ENCODE data around the gene PLEKHG7.
A peak's percentile ranks its signal among the peaks of the same experiment; 100 is the strongest.
"Not testable (repeated sequence)": the region's sequence is repeated elsewhere in the genome, so short reads cannot be mapped to it uniquely, and the experiment has no call there.

The PLEKHG7 gene

DNA sequence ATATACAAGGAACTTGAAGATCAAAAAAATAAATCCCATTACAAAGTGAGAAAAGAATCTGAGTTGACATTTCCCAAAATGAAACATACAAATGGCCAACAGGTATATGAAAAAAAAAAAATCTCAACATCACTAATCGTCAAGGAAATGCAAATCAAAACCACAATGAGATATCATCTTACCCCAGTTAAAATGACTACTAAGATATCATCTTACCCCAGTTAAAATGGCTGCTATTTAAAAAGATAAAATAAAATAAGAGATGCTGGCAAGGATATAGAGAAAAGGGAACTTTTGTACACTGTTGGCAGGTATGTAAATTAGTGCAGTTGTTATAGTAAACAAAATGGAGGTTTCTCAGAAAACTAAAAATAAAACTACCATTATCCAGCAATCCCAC lies 44.4 kb downstream of the PLEKHG7 start:
- no peak for DNase-seq (ENCODE audit: low read depth)

- not testable (repeated sequence) for DNase-seq (ENCODE audit: low read depth)
Observed at GRCh38 chr12:92749691-92750090, 46.9 kb downstream of the PLEKHG7 start.

- DNase-seq (ENCODE audit: low read depth) = peak; percentile 13
Observed at GRCh38 chr12:92753976-92754885, 51.4 kb downstream of the PLEKHG7 start.

DNA sequence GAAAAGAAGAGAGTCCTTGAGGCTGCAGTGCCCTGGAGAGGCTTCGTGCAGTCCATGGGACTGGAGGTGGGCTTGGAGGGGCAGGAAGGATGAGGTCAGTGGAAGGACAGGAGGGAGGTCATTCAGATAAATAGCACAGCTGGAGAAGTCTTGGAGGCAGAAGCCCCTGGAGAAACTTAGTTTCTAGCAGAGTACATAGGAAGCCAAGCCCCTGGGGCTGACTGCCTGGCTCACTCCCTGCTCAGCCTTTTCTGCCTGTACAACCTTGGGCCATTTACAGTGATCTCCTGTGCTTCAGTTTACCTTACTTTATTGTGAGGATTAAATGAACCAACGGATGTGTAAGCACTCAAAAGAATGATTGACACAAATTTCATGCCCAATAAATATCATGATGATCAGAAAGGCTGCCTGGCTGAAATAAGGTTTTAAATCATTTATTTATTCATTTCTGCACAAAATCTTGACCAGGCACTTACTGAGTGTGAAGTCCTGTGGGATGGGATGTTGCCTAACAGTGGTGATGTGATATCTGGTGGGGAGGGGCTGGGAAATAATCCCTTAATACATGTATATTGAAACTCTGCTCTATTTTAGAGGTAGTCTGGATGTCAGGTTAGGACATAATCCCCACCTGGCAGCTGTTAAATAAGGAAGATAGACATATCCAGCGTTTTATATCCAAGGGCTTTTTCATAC lies 54.3 kb downstream of the PLEKHG7 start:
- no peak for DNase-seq (ENCODE audit: low read depth)

GRCh38 chr12:92757597-92758121 lies 54.9 kb downstream of the PLEKHG7 start:
- no peak for DNase-seq (ENCODE audit: low read depth)

GRCh38 chr12:92759634-92760268 lies 57.0 kb downstream of the PLEKHG7 start:
- DNase-seq (ENCODE audit: low read depth) = peak; percentile 97

GRCh38 chr12:92762773-92763172 lies 60.0 kb downstream of the PLEKHG7 start:
- DNase-seq (ENCODE audit: low read depth) = no peak

- no peak for DNase-seq (ENCODE audit: low read depth)
Observed at GRCh38 chr12:92764831-92765230, 62.0 kb downstream of the PLEKHG7 start.

- DNase-seq (ENCODE audit: low read depth) = no peak
Observed at GRCh38 chr12:92765871-92766270, 63.1 kb downstream of the PLEKHG7 start.

- no peak for DNase-seq (ENCODE audit: low read depth)
Observed at GRCh38 chr12:92769124-92769901, 66.5 kb downstream of the PLEKHG7 start.

DNA sequence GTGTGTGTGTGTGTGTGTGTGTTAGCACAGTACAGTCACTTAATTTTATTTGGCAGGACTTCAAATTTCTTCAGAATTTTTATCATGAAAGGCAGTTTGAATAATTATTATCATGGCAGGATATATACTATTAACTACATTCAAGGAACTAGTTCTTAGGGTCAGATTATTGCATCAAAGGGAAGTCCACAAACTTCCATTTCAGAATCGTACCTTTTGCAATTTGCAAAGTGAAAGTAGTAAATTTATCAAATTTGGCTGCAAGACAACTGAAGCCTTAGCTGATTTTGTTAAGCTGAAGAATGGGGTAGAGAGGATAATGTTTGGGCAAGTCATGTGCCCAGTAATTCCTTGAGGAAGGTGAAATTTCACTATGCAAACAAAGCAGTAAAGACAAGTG lies 68.2 kb downstream of the PLEKHG7 start:
- no peak for DNase-seq (ENCODE audit: low read depth)

DNA sequence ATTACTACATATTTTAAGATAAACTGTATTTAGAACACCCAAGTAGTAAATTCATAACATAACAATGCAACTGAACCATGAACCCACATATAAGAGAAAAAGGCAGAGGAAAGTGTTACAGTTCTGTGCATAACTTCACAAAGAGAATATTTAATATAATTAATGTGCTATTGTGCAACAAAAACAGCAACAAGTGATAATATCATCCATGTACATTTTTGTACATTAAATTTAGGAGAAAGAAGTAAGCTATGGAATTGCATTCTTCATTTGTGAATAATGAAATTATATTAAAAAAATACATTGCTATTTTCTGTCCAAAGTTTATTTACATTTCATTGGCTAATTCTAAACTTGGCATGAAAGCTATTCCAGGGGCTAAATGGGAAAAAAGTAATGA lies 72.6 kb downstream of the PLEKHG7 start:
- DNase-seq (ENCODE audit: low read depth) = no peak

DNA sequence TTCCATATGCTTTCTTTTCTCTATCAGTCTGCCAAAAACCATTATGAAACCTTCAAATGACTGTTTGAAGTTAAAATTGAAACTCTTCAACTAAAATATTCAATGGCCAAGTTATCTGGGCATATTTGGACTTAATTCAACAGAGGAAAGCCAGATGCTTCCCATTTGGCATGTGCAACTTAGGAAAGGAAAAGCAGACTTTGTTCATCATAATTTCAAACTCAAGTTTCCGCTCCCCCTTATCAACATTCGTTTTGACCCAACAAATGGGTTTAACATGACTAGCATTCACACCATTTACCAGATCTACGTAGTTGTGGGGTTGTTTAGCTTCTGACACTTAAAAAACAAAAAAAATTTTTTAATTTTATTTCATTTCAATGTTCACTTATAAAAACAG lies 75.7 kb downstream of the PLEKHG7 start:
- no peak for DNase-seq (ENCODE audit: low read depth)

DNA sequence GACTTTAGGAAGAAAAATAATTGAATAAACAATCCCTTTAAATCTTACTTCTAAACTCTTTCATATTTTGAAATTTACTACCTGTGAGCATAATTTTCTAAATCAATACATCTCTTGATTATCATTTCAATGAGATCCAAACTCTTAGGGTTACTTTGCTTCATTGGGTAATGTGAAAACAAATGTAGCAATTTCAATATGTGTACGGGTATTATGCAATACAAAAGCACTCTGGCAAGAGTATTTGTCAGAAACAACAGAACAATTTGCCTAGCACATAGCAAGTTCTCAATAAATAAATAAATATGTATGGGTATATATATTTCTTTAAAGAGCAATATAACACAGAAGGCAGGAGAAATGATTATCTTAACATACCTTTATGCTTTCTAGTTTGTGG lies 77.1 kb downstream of the PLEKHG7 start:
- no peak for DNase-seq (ENCODE audit: low read depth)

GRCh38 chr12:92784356-92784755 lies 81.6 kb downstream of the PLEKHG7 start:
- peak; percentile 88 for DNase-seq (ENCODE audit: low read depth)

GRCh38 chr12:92784797-92785562 lies 82.2 kb downstream of the PLEKHG7 start:
- DNase-seq (ENCODE audit: low read depth) = peak; percentile 79

- DNase-seq (ENCODE audit: low read depth) = no peak
Observed at GRCh38 chr12:92785563-92785950, 82.8 kb downstream of the PLEKHG7 start.

DNA sequence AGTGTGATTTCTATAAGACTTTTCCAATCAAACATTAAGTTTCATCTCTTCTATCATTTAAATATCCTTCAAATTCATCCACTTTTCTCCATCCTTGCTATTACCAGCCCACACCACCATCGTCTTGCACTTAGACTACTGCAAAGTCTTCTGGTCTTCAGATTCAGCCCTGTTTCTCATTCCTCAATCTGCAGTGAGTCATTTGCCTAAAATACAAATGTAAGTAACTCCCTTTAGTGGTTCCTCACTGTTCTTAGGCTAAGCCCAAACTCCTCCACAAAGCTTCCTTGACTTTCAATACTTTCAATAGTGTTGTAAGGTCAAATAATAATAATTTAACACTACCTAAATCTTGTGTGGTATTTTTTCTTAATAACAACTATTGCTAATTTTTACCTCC lies 83.3 kb downstream of the PLEKHG7 start:
- DNase-seq (ENCODE audit: low read depth) = peak; percentile 56

DNA sequence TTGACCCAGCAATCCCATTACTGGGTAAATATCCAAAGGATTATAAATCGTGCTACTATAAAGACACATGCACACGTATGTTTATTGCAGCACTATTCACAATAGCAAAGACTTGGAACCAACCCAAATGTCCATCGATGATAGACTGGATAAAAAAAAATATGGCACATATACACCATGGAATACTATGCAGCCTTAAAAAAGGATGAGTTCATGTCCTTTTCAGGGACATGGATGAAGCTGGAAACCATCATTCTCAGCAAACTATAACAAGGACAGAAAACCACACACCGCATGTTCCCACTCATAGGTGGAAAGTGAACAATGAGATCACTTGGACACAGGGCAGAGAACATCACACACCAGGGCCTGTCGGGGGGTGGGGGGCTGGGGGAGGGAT lies 91.6 kb downstream of the PLEKHG7 start:
- not testable (repeated sequence) for DNase-seq (ENCODE audit: low read depth)

DNA sequence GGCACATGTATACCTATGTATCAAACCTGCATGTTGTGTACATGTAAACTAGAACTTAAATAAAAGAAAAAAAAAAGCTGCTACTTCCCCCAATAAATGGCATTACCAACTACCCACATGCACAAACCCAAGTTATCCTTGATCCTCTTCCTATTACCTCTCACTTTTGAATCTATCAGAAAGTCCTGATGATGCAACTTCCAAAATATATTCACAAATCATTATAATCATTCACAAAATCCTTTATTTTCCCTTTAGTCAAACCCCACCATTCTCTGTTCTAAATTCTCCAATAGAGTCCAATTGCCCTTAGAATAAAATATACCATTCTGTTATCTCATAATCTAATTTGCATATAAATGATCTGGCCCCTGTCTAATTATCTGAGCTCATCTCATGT lies 92.0 kb downstream of the PLEKHG7 start:
- DNase-seq (ENCODE audit: low read depth) = no peak

DNA sequence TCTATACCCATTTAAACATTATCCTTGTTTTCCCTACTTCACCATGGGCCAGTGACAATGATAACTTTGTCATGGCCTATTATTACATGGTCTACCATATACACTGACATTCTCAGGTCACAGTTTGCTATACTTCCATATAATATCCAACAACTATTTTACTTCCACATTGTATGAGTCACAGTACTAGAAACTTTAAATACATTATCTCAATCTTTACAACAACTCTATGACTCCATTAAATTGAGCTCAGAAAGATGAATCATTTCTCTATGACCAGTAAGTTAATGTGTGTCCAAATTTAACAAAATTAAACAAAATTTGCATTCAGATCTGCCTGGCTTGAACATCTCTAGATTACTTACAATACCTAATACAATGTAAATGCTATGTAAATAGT lies 93.9 kb downstream of the PLEKHG7 start:
- peak; percentile 35 for DNase-seq (ENCODE audit: low read depth)
